Stimulated activated CD4-positive, alpha-beta T cell treated with anti-CD3 and anti-CD28 coated beads, Interleukin-1b, Interleukin-23, amount 100 ng/mL, for 4 hours (primary cell): ENCODE data around the gene CYP24A1.

ENCODE experiments used
- DNase-seq, 2 donors: peaks; one replicate each; pipeline ENCODE4 v3.0.0-alpha.2; 2020; ENCODE audit warnings: low read depth in 2 of 2

CYP24A1 gene

DNA sequence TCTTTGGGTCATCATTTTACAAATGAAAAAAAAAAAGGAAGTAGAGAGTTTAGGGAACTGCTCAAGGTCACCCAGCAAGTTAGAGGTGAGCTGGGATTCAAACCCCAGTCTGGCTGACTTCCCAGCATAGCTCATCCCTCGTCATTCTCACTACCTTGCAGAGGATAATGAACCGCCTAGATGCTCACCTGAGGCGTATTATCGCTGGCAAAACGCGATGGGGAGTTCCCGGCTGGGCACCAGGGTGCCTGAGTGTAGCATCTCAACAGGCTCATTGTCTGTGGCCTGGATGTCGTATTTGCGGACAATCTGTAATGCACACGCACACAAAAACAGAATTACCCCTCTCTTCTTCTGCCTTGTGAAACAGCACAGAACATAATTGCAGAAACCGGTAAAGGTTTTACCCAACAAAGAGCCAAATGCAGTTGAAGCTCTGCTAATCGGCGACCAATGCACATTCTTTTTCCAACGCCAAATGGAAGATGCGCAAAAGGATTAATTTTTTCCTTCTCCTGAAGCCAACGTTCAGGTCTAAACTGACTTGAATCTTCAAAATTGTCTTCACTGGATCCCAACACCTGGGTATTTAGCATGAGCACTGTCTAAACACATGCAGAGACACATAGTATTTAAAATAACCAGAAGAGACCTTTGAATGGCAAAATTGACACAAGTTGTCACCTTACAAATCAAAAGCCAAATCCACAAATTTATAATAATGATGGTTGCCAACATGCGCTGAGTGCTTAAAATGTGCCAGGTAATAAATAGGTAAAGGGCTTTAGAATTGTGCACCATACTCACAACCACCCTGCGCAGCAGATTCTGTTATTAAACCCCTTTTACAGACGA, 16.6 kb downstream of the CYP24A1 start:
- DNase-seq, result no peak

- no peak for DNase-seq
These were observed 17.3 kb downstream of the CYP24A1 start for GRCh38 chr20:54156522-54156921.

DNA sequence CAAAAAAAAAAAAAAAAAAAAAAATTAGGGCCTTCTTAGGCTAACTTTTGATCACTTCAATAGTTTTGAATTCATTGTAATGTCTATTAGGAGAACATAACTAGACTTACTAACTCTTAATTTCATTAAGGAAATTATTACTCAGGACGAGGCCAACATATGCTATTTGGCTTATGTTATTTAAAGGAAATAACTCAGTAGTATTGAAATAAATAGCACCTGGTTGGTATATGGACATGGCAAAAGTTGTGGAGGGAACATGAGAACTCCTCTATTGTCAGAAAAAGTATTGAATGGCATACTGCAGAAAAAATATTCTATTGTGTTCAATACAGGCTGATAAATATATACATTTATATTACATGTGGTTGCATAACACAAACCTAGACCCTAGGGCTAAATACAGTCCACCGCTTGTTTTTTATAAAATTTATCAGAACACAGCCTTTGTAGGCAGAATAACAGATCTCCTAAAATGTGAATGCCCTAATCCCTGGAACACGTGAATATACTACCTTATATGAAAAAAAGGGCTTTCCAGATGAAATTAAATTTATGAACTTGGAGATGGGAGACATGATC, 18.0 kb downstream of the CYP24A1 start:
- no peak for DNase-seq

- no peak for DNase-seq
These were observed 19.3 kb downstream of the CYP24A1 start for GRCh38 chr20:54154439-54154838.

DNA sequence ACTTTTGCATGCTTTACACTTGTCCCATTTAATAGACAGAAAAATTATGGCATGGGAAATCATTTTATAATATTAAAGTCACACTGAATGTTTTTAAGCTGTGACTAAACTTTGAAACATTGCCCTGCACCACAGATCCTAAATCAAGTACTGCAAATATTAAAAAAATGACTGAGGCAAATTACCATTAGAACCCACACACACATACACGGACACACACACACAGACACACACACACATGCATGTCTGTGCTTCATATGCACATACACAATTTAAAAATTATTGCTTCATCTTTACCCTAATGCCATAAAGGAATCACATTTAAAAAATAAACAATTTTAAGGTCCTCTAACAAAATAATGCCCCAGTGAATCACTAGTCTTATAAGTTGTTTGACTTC, 19.9 kb downstream of the CYP24A1 start:
- DNase-seq, result no peak

DNA sequence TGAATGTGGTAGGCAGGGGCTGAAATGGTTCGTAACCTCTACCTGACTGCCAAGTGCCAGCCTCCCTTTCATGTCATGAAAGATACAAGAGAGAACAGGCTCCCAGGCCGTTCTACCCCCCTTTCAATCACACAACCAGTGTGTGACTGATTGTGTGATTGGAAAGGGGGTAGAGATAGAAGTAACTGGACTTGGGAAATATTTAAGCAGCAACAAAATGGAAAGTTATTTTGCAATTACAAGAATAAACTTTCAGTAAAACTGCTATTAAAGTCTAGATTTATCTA, 20.8 kb downstream of the CYP24A1 start:
- no peak for DNase-seq

- no peak for DNase-seq
These were observed 21.4 kb downstream of the CYP24A1 start for GRCh38 chr20:54152227-54153040.

- DNase-seq, result no peak
These were observed 22.1 kb downstream of the CYP24A1 start for GRCh38 chr20:54151511-54152226.

DNA sequence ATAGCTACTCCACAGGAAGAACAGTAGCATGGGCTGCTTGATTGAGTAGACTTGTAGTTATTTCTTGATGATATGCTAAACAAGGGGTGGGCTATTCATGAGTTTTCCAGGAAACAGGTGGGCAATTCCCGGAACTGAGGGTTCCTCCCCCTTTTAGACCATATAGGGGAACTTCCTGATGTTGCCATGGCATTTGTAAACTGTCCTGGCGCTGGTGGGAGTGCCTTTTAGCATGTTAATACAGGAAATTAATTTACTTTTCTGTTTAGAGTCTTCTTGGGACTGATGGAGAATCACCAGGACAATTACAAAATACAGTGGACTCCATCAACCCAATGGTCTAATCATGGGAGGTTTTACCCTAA, 22.7 kb downstream of the CYP24A1 start:
- no peak for DNase-seq

DNA sequence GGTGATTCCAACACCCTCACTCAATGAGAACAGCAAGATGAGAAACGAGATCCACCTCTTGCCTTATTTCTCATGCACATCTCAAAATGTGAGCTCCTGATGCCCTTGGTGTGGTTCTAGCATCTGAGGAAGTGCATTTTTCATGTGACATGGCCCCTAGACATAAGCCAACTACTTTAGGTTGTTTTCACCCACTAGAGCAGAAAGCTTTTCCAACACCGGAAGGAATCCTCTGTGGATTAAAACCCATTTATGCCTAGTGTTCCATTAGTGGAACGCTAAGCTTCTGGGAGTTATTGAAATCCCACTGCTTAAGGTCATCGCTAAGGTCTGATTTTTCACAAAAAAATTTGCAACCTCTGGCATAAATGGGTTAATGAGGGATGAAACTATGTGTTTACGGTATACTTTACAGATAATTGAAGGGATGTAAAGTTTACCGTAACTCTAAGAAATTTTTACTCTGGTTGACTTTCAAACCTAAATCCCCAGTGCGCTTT, 24.0 kb downstream of the CYP24A1 start:
- DNase-seq, result no peak

GRCh38 chr20:54148947-54149764, 24.6 kb downstream of the CYP24A1 start:
- DNase-seq, result no peak

DNA sequence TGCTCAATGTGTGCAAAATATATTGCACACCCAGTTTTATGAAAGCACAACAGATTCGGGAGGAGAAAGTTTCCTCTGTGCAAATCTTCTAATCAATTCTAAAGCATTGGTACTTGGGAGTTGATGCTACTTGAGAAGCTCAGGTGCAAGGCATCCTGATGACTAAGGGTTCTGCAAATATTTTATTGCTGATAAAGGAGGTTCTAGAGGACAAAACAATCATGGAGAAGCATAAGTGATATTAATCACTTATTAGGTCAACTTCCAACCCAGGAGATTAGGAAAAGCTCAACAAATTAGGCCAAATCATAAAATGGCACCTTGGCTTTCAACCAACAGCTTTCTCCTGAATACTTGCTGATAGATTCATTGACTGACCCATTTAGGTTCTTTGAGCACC, 27.1 kb downstream of the CYP24A1 start:
- no peak for DNase-seq

DNA sequence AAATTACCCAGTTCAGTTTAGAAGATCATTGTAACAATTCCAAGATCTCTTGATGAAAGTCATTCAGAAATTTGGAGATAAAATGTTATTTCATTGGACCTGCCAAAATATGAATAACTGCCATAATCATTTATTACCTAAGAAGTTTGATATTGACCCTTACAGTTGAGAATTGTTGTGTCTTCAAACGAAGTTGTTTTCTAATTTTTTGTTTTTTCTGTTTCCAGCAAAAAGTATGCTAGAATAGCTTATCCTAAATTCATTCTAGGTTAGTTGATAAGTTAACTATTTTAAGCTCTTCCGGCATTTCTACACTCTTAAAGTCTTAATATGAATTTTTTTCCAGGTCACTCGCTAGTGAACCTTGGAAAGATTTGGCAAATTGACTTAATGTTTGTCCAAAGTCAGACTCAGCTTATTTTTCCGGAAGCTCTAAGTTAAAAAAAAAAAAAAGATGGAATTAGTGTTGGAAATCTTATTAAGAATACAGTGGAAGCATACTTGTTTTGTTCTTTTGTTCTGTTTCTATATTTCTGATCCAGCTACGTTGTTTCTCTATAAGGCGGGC, 28.9 kb downstream of the CYP24A1 start:
- no peak for DNase-seq

- DNase-seq, result no peak
These were observed 32.7 kb downstream of the CYP24A1 start for GRCh38 chr20:54140927-54141566.

DNA sequence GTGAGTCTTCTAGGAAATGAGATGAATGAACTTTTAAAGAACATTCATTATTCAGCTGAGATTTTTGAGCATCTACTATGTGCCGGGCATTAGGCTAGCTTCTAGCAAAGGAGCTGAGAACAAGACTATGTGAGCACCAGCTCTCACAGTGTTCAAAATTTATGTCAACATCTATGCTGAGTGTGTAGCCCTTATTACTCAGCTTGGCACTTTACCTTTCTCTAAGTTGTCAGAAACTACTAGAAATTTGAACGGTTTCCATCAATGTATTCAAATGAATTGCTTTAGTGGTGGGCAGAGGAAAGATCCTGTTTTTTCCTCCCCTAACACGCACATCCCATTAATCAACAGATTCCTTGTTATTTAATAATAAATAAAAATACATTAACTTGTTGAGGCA, 33.3 kb downstream of the CYP24A1 start:
- no peak for DNase-seq

DNA sequence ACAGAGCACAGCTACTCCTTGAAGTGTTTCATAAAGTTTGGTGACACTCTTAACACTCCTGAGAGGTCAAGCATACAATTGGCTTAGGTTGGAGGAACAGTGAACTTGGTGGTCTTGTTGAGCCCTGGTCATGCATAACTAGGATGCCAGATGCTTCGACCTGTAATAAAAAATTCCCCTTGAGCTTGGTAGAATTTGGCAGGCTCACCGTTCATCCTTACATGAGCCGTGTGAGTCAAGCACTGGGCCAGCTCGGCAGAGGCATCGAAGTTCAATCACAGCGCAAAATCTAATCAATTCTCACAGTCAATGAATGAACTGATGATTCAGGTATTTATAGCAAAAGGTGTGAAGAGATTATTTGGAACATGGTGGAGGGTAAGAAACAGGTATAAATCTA, 33.7 kb downstream of the CYP24A1 start:
- no peak for DNase-seq

DNA sequence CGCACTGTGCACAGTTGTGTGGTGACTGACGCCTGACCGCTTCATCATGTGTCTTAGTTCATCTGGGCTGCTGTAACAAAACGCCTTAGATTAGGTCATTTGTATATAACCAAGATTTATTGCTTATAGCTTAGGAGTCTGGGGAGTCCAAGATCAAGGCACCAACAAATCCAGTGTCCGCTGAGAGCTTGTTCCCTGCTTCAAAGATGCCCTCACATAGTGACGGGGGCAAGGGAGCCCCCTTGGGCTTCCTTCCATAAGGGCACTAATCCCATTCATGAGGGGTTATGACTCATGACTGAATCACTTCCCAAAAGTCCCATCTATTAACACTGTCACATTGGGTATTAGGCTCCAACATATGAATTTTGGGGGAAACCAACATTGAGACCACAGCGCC, 34.6 kb downstream of the CYP24A1 start:
- no peak for DNase-seq

DNA sequence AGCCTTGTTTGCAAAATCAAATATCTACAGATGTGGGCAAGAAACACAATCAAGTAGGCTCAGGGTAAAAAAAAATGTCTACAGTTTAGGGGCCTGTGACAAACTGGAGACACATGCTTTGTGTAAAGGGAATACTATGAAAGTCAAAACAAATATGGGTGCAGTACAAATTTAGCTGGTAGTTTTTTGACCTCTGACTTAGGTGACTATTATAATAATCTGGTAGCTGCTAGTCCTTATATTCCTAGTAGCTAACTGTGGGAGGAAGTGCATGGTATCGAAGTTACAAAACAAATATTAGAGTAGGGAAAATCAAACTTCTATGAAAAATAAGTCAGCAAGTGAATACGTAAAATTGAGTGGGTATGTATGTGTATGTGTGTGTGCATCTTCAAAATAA, 35.4 kb downstream of the CYP24A1 start:
- DNase-seq, result no peak

- DNase-seq, result no peak
These were observed 36.7 kb downstream of the CYP24A1 start for GRCh38 chr20:54137115-54137514.

GRCh38 chr20:54134445-54135220, 39.2 kb downstream of the CYP24A1 start:
- DNase-seq, result no peak
